HepG2 (cell line): ENCODE measurements around the gene SLC23A2. TPM values are rescaled to one million over a fixed set of nuclear protein-coding genes. Genes with fewer than 3 reads are reported as not detected.
A peak's percentile ranks its signal among the peaks of the same experiment; 100 is the strongest.

Source experiments
- ATAC-seq: fragments of 200-7000 bp; cut with Tn5 transposase; 3 replicates; pipeline ENCODE4 v1.9.1; 2020; ENCODE audit warnings: mild to moderate bottlenecking, moderate library complexity
- BruUV-seq: library from RNA; stranded (reverse); fragments of 400-500 nt; replicated peaks from 2 replicates; lab custom pipeline; 2021; lab: Mats Ljungman, UMichigan
- CTCF ChIA-PET: fragments of 300-600 bp; formaldehyde crosslinking; extraction: SDS; loops from one replicate; lab custom pipeline; 2021; ENCODE audit warnings: low total read pairs, inconsistent platforms, low intra/inter-chr PET ratio; lab: Yijun Ruan, JAX
- POLR2A ChIA-PET: fragments of 350-600 bp; sonication (Branson Sonifier 250); formaldehyde crosslinking; loops from one replicate; lab custom pipeline; 2020; ENCODE audit warnings: antibody characterized with exemption, inconsistent platforms; lab: Yijun Ruan, JAX
- DNase-seq: peaks from one replicate; pipeline ENCODE4 v3.0.0-alpha.2; 2015; ENCODE audit warnings: low spot score
- FAIRE-seq: peaks from 3 replicates; lab custom pipeline; 2011; peaks lifted over from hg19 to GRCh38; lab: Jason Lieb, UNC
- H2AFZ ChIP-seq: one replicate; pipeline ENCODE4 v1.6.1; 2011; ENCODE audit warnings: low read length, inconsistent platforms
- H3K27ac ChIP-seq: fragments of 300-600 bp; 3 replicates; pipeline ENCODE4 v1.8.0; 2011; ENCODE audit warnings: mixed run types, mild to moderate bottlenecking, mixed read lengths, low read length, inconsistent platforms; ENCODE audit not compliant: insufficient read depth; ENCODE audit errors: extremely low read length
- H3K27me3 ChIP-seq, 2 experiments: fragments of 200-600 bp in 1 of 2; 2 replicates in 1 of 2; 3 replicates in 1 of 2; pipeline versions ENCODE4 v1.6.0 to v1.8.0; 2011; ENCODE audit warnings: low read length in 2 of 2, mild to moderate bottlenecking in 2 of 2, moderate library complexity in 2 of 2, inconsistent platforms in 1 of 2; ENCODE audit not compliant: insufficient read depth in 2 of 2, control insufficient read depth in 1 of 2
- H3K36me3 ChIP-seq, 2 experiments: fragments of 200-600 bp in 1 of 2; replicated peaks in 1 of 2; 2 replicates in 1 of 2; 3 replicates in 1 of 2; pipeline versions ENCODE4 v1.5.1 to v1.8.0; 2011; ENCODE audit warnings: low read length in 2 of 2, inconsistent platforms in 1 of 2; ENCODE audit not compliant: insufficient read depth in 2 of 2, control insufficient read depth in 1 of 2
- H3K4me1 ChIP-seq: 2 replicates; pipeline ENCODE4 v1.5.1; 2012; ENCODE audit warnings: low read length, inconsistent platforms; ENCODE audit not compliant: insufficient read depth
- H3K4me2 ChIP-seq: 2 replicates; pipeline ENCODE4 v1.6.0; 2011; ENCODE audit warnings: low read depth, low read length, inconsistent platforms
- H3K4me3 ChIP-seq, 3 experiments: fragments of 200-600 bp in 1 of 3; sonication (generic), shearing (Covaris generic) in 1 of 3; replicated peaks in 1 of 3; 2 replicates each; pipeline ENCODE4 v1.5.1; 2011 to 2016; ENCODE audit warnings: low read length in 3 of 3, inconsistent platforms in 2 of 3, low read depth in 2 of 3, mild to moderate bottlenecking in 2 of 3, control low read depth in 1 of 3, mixed read lengths in 1 of 3; ENCODE audit not compliant: insufficient read depth in 1 of 3
- H3K79me2 ChIP-seq: one replicate; pipeline ENCODE4 v1.6.1; 2011; ENCODE audit warnings: low read length, inconsistent platforms; ENCODE audit not compliant: insufficient read depth
- H3K9ac ChIP-seq: 2 replicates; pipeline ENCODE4 v1.6.0; 2011; ENCODE audit warnings: mild to moderate bottlenecking, low read depth, low read length, inconsistent platforms; ENCODE audit not compliant: insufficient read depth
- H3K9me3 ChIP-seq: 2 replicates; pipeline ENCODE4 v1.5.1; 2012; ENCODE audit warnings: mild to moderate bottlenecking, low read length
- H4K20me1 ChIP-seq: 2 replicates; pipeline ENCODE4 v1.6.0; 2011; ENCODE audit warnings: inconsistent platforms, mild to moderate bottlenecking, low read length, moderate library complexity; ENCODE audit not compliant: insufficient read depth
- ARID2 ChIP-seq: sonication (generic); formaldehyde crosslinking; IDR thresholded peaks from 2 replicates; pipeline ENCODE4 v1.8.1; 2022; ENCODE audit warnings: mild to moderate bottlenecking, missing genetic modification reagents, borderline replicate concordance
- ATF7-NPFF ChIP-seq: sonication (generic); formaldehyde crosslinking; IDR thresholded peaks from 2 replicates; pipeline ENCODE4 v1.8.1; 2023; ENCODE audit warnings: mild to moderate bottlenecking, low read depth, missing genetic modification reagents, moderate library complexity
- BRCA1 ChIP-seq: sonication (generic); formaldehyde crosslinking; IDR thresholded peaks from 2 replicates; pipeline ENCODE4 v1.4.0; 2020; ENCODE audit warnings: missing genetic modification reagents
- CCDC6 ChIP-seq: sonication (generic); formaldehyde crosslinking; IDR thresholded peaks from 2 replicates; pipeline ENCODE4 v1.8.1; 2022; ENCODE audit warnings: mild to moderate bottlenecking, missing genetic modification reagents, moderate library complexity
- CHD4 ChIP-seq: fragments of 200-600 bp; sonication (generic); IDR thresholded peaks from 2 replicates; pipeline ENCODE4 v1.7.0; 2017; ENCODE audit warnings: mild to moderate bottlenecking, low read length, borderline replicate concordance
- ERF ChIP-seq: IDR thresholded peaks from 2 replicates; pipeline ENCODE4 v1.6.1; 2018; ENCODE audit warnings: missing biosample characterization, missing genetic modification reagents
- GPN1 ChIP-seq: sonication (generic); formaldehyde crosslinking; IDR thresholded peaks from 2 replicates; pipeline ENCODE4 v1.5.1; 2020; ENCODE audit warnings: missing genetic modification reagents, borderline replicate concordance
- HCFC1 ChIP-seq: fragments of 150-350 bp; IDR thresholded peaks from 2 replicates; pipeline ENCODE4 v1.6.1; 2014; ENCODE audit warnings: low read depth, low read length
- KDM1A ChIP-seq: IDR thresholded peaks from 2 replicates; pipeline ENCODE4 v1.6.1; 2016; ENCODE audit warnings: missing compliant biosample characterization
- MBNL3 ChIP-seq: fragments of 250-450 bp; sonication (Bioruptor Pico); conservative IDR thresholded peaks from 2 replicates; pipeline ENCODE4 v1.8.0; 2022; ENCODE audit warnings: mild to moderate bottlenecking, inconsistent platforms
- MED1 ChIP-seq: sonication (generic); formaldehyde crosslinking; IDR thresholded peaks from 2 replicates; pipeline ENCODE4 v1.4.0; 2020; ENCODE audit warnings: missing genetic modification reagents
- MTA3 ChIP-seq: sonication (generic); formaldehyde crosslinking; IDR thresholded peaks from 2 replicates; pipeline ENCODE4 v1.4.0; 2020; ENCODE audit warnings: missing genetic modification reagents
- RFX1 ChIP-seq: fragments of 450-650 bp; IDR thresholded peaks from 2 replicates; pipeline ENCODE4 v1.6.1; 2017
- RXRA ChIP-seq: sonication (generic); formaldehyde crosslinking; IDR thresholded peaks from 2 replicates; pipeline ENCODE4 v1.5.1; 2020; ENCODE audit warnings: missing genetic modification reagents
- ZNF180 ChIP-seq: sonication (generic); formaldehyde crosslinking; IDR thresholded peaks from 2 replicates; pipeline ENCODE4 v1.4.0; 2020; ENCODE audit warnings: low read depth, missing genetic modification reagents, borderline replicate concordance
- ZNF672 ChIP-seq: sonication (generic); formaldehyde crosslinking; IDR thresholded peaks from 2 replicates; pipeline ENCODE4 v1.8.1; 2022; ENCODE audit warnings: missing genetic modification reagents
- ZNF772 ChIP-seq: sonication (generic); formaldehyde crosslinking; IDR thresholded peaks from 2 replicates; pipeline ENCODE4 v1.5.0; 2020; ENCODE audit warnings: mild to moderate bottlenecking, missing genetic modification reagents
- ZNF775 ChIP-seq: sonication (generic); formaldehyde crosslinking; IDR thresholded peaks from 2 replicates; pipeline ENCODE4 v1.4.0; 2020; ENCODE audit warnings: missing genetic modification reagents, mild to moderate bottlenecking, moderate library complexity, borderline replicate concordance
- WGBS: methylation state at CpG from one replicate; pipeline ENCODE4 v1.1.6; 2017; ENCODE audit warnings: low lambda C conversion rate; 5-methylcytosine and 5-hydroxymethylcytosine counted together
- in situ Hi-C: cut with HindIII; loops from 2 replicates; pipeline ENCODE4 v1.10.0; 2017; ENCODE audit warnings: low pct_unique_long_range_greater_than_20kb; ENCODE audit not compliant: extremely low pct_ligation_motif_present
- intact Hi-C: fragments of 100-400 bp; cut with micrococcal nuclease; formaldehyde crosslinking; loops from one replicate; pipeline ENCODE4 v1.10.0; 2022; ENCODE audit not compliant: unreplicated experiment
- polyA plus RNA-seq, 8 experiments: library from polyadenylated mRNA; depleted of rRNA in 3 of 8; stranded (reverse) in 7 of 8; unstranded in 1 of 8; fragments of >200 nt; fragmentation: Illumina TruSeq in 4 of 8; extraction: Trizol in 4 of 8; gene quantifications; 2 replicates each; pipeline versions ENCODE4 v1.2.1 to v1.2.3, GENCODE V29; 2011 to 2016; ENCODE audit warnings: low read depth in 4 of 8, missing spikeins in 1 of 8, mixed read lengths in 1 of 8; ENCODE audit not compliant: insufficient read depth in 1 of 8
- total RNA-seq, 5 experiments: library from RNA; depleted of rRNA; stranded (reverse); fragments of >200 nt; fragmentation: Illumina TruSeq; extraction: Trizol; gene quantifications; 2 replicates each; pipeline ENCODE4 v1.2.3, GENCODE V29; 2016; ENCODE audit warnings: low read depth in 1 of 5
- TF ChIP-seq, protein P1 (sequence below): sonication (generic); formaldehyde crosslinking; IDR thresholded peaks from 2 replicates; pipeline ENCODE4 v1.5.1; 2020; ENCODE audit warnings: missing genetic modification reagents, mild to moderate bottlenecking, borderline replicate concordance
- TF ChIP-seq, protein P2 (sequence below): sonication (generic); formaldehyde crosslinking; IDR thresholded peaks from 2 replicates; pipeline ENCODE4 v1.5.0; 2020; ENCODE audit warnings: missing genetic modification reagents

The SLC23A2 gene
- total and polyA plus RNA-seq, 2 of the 13 experiments (the other 11 are each of a cell fraction or from before 2014, with no cell fraction given), result 42.2 to 51.2 TPM

DNA sequence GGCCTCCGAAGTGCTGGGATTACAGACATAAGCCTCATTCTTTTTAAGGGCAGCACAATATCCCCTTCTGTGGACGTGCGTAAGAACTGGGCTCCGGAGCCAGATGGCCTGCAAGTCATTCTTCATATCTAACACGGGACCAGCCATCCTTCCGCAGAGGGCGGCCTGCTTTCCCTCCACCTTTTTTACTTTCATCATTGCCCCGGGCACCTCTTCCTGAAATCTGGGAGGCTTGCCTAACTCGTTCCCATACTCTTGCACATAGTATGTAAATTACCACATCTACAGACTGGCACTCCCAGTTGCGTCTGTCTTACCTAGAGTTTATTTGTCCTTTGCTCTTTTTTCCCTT is 29.9 kb upstream of the SLC23A2 start (continued):
- TF ChIP-seq ZNF672 (CRISPR knock-in tag) (no peak), ARID2 (no peak), ZNF180 (CRISPR knock-in tag) (no peak), KDM1A (CRISPR knock-in tag) (no peak), RFX1 (no peak), CHD4 (no peak), MBNL3 (no peak), HCFC1 (no peak), ATF7-NPFF (CRISPR knock-in tag) (0 out of 2 replicates have a peak, but pooled peaks have one; percentile 36)
- TF ChIP-seq, protein P1, sequence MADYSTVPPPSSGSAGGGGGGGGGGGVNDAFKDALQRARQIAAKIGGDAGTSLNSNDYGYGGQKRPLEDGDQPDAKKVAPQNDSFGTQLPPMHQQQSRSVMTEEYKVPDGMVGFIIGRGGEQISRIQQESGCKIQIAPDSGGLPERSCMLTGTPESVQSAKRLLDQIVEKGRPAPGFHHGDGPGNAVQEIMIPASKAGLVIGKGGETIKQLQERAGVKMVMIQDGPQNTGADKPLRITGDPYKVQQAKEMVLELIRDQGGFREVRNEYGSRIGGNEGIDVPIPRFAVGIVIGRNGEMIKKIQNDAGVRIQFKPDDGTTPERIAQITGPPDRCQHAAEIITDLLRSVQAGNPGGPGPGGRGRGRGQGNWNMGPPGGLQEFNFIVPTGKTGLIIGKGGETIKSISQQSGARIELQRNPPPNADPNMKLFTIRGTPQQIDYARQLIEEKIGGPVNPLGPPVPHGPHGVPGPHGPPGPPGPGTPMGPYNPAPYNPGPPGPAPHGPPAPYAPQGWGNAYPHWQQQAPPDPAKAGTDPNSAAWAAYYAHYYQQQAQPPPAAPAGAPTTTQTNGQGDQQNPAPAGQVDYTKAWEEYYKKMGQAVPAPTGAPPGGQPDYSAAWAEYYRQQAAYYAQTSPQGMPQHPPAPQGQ, result 0 out of 2 replicates have a peak, but pooled peaks have one; percentile 13
- TF ChIP-seq, all 625 proteins: peak for 3

DNA sequence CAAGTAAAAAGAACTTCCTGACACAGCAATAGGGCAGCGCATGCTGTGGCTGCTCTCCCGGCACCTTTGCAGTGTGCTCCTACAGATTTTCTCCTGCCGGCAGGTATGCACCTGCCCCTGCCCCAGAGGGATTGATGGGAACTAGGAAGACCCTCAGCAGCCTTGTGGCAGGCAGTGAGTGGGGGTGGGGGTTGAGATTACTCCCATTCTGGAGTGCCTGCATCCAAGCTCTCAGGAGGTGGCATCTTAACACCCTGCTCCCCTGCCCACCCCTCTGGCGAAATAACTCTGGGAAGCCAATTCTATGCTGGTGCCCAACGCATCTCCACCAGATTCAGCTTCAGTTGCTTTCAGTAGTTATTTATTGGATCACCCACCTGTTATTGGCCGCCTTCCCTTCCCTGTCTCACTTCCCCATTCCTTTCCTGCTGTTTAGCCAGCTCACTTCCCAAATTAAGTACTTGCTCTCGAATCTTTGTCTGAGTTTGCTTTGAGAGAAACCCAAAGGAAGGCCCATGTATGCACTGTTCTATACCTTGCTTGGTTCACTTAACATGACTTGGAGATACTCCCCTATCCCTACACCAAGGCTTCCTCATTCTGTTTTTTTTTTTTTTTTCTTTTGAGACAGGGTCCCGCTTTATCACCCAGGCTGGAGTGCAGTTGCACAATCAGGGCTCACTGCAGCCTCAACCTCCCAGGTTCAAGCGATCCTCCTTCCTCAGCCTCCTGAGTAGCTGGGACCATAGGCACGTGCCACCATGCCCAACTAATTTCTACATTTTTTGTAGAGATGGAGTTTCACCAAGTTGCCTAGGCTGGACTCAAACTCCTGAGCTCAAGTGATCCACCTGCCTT is 29.3 kb upstream of the SLC23A2 start:
- FAIRE-seq (no peak), ATAC-seq (no peak), DNase-seq (no peak)
- intact Hi-C loops (no loop called here), in situ Hi-C loops (no loop called here)
- no peaks in the 10 kb centered on the region for H4K20me1 ChIP-seq
- 94% methylated on average over 10 of the region's 10 CpGs for WGBS
- no peaks in the 10 kb centered on the region for H3K79me2 ChIP-seq
- H3K9me3 ChIP-seq, result no peaks in the 10 kb centered on the region
- H3K27me3 ChIP-seq, result no peaks in the 10 kb centered on the region
- no peak overlapping the region for H2AFZ ChIP-seq
- BruUV-seq, result no TSS peak
- ChIA-PET CTCF (no interaction called here), POLR2A (interaction anchor here (0.7 kb wide), 1 partner anchor 71 kb away, joined by 3 read pairs; no protein-coding TSS in a partner anchor)
- H3K4me2 ChIP-seq, result no peak overlapping the region
- H3K36me3 ChIP-seq, result no peaks in the 10 kb centered on the region
- peak overlapping the region; percentile 22 for H3K27ac ChIP-seq
- H3K4me1 ChIP-seq, result peaks cover 73% of the 10 kb centered on the region
- no peak overlapping the region for H3K4me3 ChIP-seq
- no peak overlapping the region for H3K9ac ChIP-seq
- TF ChIP-seq ZNF775 (CRISPR knock-in tag) (no peak), ZNF772 (no peak), CCDC6 (no peak), MTA3 (CRISPR knock-in tag) (no peak), ERF (CRISPR knock-in tag) (no peak), GPN1 (CRISPR knock-in tag) (no peak), MED1 (CRISPR knock-in tag) (0 out of 2 replicates have a peak, but pooled peaks have one; percentile 14), BRCA1 (CRISPR knock-in tag) (no peak), RXRA (CRISPR knock-in tag) (no peak)
- TF ChIP-seq, protein P2, sequence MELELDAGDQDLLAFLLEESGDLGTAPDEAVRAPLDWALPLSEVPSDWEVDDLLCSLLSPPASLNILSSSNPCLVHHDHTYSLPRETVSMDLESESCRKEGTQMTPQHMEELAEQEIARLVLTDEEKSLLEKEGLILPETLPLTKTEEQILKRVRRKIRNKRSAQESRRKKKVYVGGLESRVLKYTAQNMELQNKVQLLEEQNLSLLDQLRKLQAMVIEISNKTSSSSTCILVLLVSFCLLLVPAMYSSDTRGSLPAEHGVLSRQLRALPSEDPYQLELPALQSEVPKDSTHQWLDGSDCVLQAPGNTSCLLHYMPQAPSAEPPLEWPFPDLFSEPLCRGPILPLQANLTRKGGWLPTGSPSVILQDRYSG, result no peak
